Fibroblast of villous mesenchyme (primary cell): ENCODE measurements around the gene RAP1GAP2. TPM values are rescaled to one million over a fixed set of nuclear protein-coding genes. Genes with fewer than 3 reads are reported as not detected.
A peak's percentile ranks its signal among the peaks of the same experiment; 100 is the strongest.

Experiments used
- DNase-seq: peaks from one replicate; pipeline ENCODE4 v3.0.0-alpha.2; 2010; ENCODE audit warnings: low read depth
- H3K4me3 ChIP-seq: 2 replicates; pipeline ENCODE4 v1.5.1; 2011; ENCODE audit warnings: low read depth, mild to moderate bottlenecking, low read length
- total RNA-seq: library from RNA; depleted of rRNA; stranded (reverse); fragments of >200 nt; gene quantifications from 2 replicates; pipeline ENCODE4 v1.2.3, GENCODE V29; 2012
- TF ChIP-seq, protein P1 (sequence below): IDR thresholded peaks from 2 replicates; pipeline ENCODE4 v1.5.1; 2012; ENCODE audit warnings: low read depth, mild to moderate bottlenecking, low read length; ENCODE audit not compliant: insufficient read depth

RAP1GAP2 gene
- 3.9 and 5.2 TPM in 2 replicates for total RNA-seq

DNA sequence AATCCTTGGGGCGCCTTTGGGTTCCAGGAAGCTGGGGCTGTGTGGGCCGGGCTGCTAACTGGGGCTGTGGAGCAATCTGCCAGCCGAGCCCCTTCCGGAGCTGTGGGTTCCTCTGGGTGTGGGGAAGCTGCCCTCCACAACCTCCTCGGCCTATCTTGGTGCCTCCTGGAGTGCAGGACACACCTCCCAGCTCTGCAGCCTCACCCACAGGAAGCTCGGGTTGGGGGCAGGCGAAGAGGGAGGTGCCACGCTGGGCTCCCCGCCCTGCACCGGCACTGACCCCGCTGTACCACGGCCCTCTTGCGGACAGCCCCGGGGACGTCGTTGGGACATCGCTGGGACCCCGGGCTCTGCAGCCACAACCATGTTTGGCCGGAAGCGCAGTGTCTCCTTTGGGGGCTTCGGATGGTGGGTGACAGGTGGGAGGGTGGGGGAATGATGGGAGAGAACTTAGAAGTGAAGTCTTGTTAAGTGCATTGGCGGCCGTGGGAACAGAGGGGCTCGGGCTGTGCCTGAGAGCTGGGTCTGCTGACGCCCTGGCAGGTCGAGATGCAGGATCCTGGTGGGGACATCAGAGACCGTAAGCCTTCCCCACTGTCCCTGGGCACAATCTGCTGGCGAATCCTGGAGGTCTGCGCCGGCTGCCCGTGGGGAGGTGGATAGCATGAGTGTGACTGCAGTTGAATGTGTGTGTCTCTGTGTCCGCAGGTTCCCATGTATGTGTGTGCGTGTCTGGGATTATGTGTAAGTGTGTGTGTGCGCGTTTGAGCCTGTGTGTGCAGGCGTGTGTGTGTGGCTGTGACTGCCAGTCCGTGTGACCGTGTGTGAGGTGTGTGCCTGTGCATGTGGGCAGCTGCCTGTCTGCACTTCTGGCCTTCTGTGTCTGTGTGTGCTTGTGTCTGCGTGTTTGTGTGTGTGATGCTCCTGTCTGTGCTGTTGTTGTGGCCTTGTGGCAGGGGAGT lies at the start of gene RAP1GAP2:
Gene RAP1GAP2, plus strand, starts transcription at position 275 of the 962 bp plus-strand sequence. Its CDS starts 90 bp downstream, at position 365.
- TF ChIP-seq, protein P1, sequence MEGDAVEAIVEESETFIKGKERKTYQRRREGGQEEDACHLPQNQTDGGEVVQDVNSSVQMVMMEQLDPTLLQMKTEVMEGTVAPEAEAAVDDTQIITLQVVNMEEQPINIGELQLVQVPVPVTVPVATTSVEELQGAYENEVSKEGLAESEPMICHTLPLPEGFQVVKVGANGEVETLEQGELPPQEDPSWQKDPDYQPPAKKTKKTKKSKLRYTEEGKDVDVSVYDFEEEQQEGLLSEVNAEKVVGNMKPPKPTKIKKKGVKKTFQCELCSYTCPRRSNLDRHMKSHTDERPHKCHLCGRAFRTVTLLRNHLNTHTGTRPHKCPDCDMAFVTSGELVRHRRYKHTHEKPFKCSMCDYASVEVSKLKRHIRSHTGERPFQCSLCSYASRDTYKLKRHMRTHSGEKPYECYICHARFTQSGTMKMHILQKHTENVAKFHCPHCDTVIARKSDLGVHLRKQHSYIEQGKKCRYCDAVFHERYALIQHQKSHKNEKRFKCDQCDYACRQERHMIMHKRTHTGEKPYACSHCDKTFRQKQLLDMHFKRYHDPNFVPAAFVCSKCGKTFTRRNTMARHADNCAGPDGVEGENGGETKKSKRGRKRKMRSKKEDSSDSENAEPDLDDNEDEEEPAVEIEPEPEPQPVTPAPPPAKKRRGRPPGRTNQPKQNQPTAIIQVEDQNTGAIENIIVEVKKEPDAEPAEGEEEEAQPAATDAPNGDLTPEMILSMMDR = no peak
- no peak for DNase-seq
- no peak within 1 kb of the TSS for H3K4me3 ChIP-seq

DNA sequence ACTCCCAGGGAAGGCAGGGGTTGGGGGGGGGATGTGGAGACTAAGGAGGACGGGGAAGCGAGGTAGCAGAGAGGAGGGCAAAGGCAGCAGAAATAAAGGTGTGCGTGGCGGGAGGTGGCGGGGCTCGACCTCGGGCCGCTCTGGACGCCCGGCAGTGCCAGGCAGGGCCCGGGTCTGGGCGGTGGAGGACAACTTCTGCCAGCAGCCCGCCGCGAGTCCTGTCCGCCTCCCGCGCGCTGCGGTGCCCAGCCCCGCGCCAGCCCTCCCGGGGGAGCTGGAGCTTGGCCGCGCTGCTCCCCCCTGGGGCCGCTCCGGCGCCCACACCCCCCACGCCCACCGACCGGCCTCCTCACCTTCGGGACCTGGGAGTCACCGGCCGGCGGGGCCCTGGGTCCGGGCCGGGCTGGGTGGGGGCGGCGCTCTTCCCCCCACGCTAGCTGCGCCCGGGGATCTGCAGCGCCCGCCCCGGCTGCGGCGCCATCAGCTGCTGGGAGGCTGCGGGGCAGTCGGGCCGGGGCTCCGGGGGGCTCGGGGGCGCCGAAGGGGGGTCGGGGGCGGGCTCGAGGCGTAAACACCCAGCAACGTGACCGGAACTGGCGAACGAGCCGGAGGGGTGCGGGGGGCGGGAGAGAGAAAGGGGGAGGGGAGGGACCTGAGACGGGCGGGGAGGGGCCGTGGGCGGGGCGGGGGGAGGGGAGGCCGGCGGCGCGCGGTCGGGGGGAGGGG lies 47.0 kb upstream of the RAP1GAP2 start, which contains the start of gene CCDC92B:
Gene CCDC92B, minus strand, starts transcription at position 595 of the 726 bp plus-strand sequence. CDS start 14,507 bp downstream, outside the sequence.
- H3K4me3 ChIP-seq = no peak within 1 kb of the TSS
- TF ChIP-seq, protein P1 = no peak
- DNase-seq = no peak

DNA sequence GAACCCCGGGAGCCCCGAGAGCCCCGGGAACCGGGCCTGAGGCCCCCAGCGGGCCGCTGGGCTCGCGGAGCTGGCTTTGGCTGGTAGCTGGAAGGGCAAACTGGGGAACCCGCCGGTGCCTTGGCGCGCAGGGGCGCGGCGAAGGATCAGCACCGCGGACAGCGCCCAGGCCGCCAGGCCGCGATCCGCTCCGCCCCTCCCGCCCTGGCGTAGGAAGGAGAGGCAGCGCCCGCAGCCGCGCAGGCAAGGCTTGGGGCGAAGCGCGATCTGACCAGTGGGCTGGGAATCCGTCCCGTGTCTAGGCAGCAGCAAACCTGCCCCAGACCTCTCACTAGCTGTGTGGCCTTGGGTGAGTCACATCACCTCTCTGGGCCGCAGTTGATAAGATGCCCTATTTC lies 46.5 kb upstream of the RAP1GAP2 start:
- TF ChIP-seq, protein P1 = no peak
- H3K4me3 ChIP-seq = no peak overlapping the region
- peak; percentile 70 for DNase-seq

DNA sequence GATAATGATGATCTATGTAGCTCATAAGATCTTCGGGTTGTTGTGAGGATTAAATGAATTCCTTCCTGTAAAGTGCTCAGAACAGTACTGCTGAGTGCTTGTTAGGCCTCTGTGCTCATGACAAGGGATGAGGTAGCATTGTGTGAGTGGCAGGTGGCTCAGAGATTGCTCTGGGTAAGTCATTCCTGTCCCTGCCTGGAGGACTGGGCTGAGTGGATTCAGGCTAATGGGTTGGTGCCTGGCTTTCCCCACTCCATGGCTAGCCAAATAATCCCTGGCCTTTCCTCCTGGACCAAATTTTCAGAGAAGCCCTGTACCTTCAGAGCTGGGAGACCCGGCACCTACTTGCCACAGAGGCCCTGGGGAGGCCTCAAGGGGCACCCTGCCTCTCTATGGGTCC lies 45.5 kb upstream of the RAP1GAP2 start:
- TF ChIP-seq, protein P1 = no peak
- DNase-seq = no peak
- H3K4me3 ChIP-seq = no peak overlapping the region

DNA sequence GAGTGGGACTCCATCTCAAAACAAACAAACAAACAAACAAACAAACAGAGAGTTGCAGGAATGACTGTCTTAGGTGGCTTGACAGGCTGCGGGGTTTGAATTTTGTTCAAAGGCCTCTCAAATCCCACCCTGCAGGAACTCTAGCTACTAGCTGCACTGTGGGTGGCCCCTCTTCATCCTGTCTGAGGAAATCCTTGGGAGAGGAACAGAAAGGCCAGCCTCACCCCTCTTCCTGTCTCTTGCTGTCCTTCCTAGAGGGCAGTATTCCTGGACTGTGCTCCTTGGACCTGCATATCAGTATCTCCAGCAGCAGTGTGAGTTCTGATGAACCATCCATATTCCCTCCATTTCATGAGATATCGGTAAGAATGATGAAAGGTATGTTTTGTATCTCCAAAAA lies 44.7 kb upstream of the RAP1GAP2 start:
- TF ChIP-seq, protein P1 = no peak
- no peak overlapping the region for H3K4me3 ChIP-seq
- DNase-seq = no peak

DNA sequence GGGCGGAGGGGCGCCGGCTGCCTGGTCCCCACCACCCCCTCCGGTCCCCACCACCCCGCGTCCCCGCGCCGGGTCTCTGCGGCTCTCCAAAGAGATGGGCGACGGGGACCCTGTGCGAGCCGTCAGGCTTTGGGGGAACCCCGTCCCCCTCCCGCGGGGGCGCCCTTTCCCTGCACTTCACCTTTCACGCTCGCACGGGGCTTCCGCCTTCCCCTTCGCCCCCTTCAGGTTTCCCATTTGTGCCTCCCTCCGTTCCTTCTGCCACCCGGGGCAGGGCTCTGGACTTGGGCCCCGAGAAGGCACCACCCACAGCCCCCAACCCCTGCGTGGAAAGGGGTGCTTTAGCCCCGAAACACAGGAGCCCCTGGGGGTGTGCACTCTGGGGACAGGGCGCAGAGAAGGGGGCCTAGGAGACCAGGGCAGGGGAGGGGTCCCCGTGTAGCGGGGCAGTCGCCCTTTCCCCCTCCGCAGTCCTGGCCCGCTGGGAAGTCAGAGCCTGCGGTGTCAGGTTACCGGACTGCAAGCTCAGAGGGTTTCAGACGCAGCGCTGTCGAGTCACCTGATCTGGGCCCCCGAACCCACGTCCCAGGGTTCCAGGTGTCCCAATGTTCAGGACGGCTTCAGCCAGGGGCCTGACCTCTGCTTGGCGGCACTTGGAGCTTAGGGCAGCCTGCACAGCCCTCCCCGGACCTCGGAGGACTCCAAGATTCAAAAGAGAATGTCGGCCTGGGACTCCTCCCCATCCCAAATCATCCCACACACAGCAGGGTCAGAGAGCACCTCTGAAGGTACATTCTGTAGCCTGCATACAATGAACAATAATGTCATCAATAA lies 40.1 kb upstream of the RAP1GAP2 start:
- DNase-seq = no peak
- H3K4me3 ChIP-seq = no peak overlapping the region
- TF ChIP-seq, protein P1 = no peak
